H54 (cell line): ENCODE results near the gene LAMP1.
"Not testable (repeated sequence)": the region's sequence is repeated elsewhere in the genome, so short reads cannot be mapped to it uniquely, and the experiment has no call there.

ENCODE experiments used
- DNase-seq: peaks from one replicate; pipeline ENCODE4 v3.0.0; 2011; ENCODE audit warnings: low spot score, mixed read lengths; ENCODE audit not compliant: insufficient read length
- FAIRE-seq: peaks from 3 replicates; lab custom pipeline; 2011; peaks lifted over from hg19 to GRCh38; lab: Jason Lieb, UNC
- POLR2A ChIP-seq: IDR thresholded peaks from 2 replicates; pipeline ENCODE4 v1.6.1; 2011; ENCODE audit warnings: low read depth, mild to moderate bottlenecking, low read length

The LAMP1 gene

GRCh38 chr13:113361406-113361805, 64.4 kb downstream of the LAMP1 start:
- no peak for TF ChIP-seq POLR2A
- FAIRE-seq, result no peak
- DNase-seq, result no peak

- TF ChIP-seq POLR2A, result no peak
- DNase-seq (no peak), FAIRE-seq (no peak)
Measured at GRCh38 chr13:113364311-113364889, 67.4 kb downstream of the LAMP1 start.

GRCh38 chr13:113364901-113365582, 68.0 kb downstream of the LAMP1 start:
- DNase-seq, result no peak
- no peak for TF ChIP-seq POLR2A
- FAIRE-seq, result no peak

- no peak for DNase-seq
- TF ChIP-seq POLR2A, result no peak
- no peak for FAIRE-seq
Measured at GRCh38 chr13:113365583-113365970, 68.5 kb downstream of the LAMP1 start.

- FAIRE-seq, result peak; percentile 48
- peak; percentile 76 for DNase-seq
Measured at GRCh38 chr13:113365971-113366588, 69.0 kb downstream of the LAMP1 start.

GRCh38 chr13:113367020-113367560, 70.1 kb downstream of the LAMP1 start:
- no peak for FAIRE-seq

More at GRCh38 chr13:113365971-113366588, 69.0 kb downstream of the LAMP1 start:
- no peak for TF ChIP-seq POLR2A

GRCh38 chr13:113367771-113368170, 70.7 kb downstream of the LAMP1 start:
- DNase-seq (no peak), FAIRE-seq (peak; percentile 30)
- TF ChIP-seq POLR2A, result no peak

More at GRCh38 chr13:113367020-113367560, 70.1 kb downstream of the LAMP1 start:
- DNase-seq, result no peak
- TF ChIP-seq POLR2A, result no peak

GRCh38 chr13:113368353-113368752, 71.3 kb downstream of the LAMP1 start:
- not testable (repeated sequence) for FAIRE-seq, DNase-seq

GRCh38 chr13:113369189-113369588, 72.2 kb downstream of the LAMP1 start:
- DNase-seq (no peak), FAIRE-seq (no peak)
- no peak for TF ChIP-seq POLR2A

GRCh38 chr13:113369881-113370280, 72.8 kb downstream of the LAMP1 start:
- FAIRE-seq, result no peak
- no peak for DNase-seq
- no peak for TF ChIP-seq POLR2A

GRCh38 chr13:113371061-113371460, 74.0 kb downstream of the LAMP1 start:
- DNase-seq, result no peak
- FAIRE-seq, result no peak
- no peak for TF ChIP-seq POLR2A

- not testable (repeated sequence) for FAIRE-seq, DNase-seq
Measured at GRCh38 chr13:113371701-113372100, 74.7 kb downstream of the LAMP1 start.
